GM06990 (cell line): ENCODE measurements around the gene NEU4.

Experiments
- DNase-seq: peaks from one replicate; pipeline ENCODE4 v3.0.0-alpha.2; 2011; ENCODE audit not compliant: insufficient read length; ENCODE audit errors: extremely low read depth
- H3K27me3 ChIP-seq: replicated peaks from 2 replicates; pipeline ENCODE4 v1.6.0; 2011; ENCODE audit warnings: low read length; ENCODE audit not compliant: control insufficient read depth, insufficient read depth
- H3K36me3 ChIP-seq: 2 replicates; pipeline ENCODE4 v1.5.1; 2011; ENCODE audit warnings: low read length; ENCODE audit not compliant: control insufficient read depth, insufficient read depth
- H3K4me3 ChIP-seq: replicated peaks from 2 replicates; pipeline ENCODE4 v1.5.1; 2011; ENCODE audit warnings: low read depth, mild to moderate bottlenecking, control low read depth, low read length
- CTCF ChIP-seq: IDR thresholded peaks from 2 replicates; pipeline ENCODE4 v1.5.1; 2011; ENCODE audit warnings: low read length, control low read depth, mild to moderate bottlenecking, inconsistent platforms; ENCODE audit not compliant: insufficient read depth, poor library complexity, severe bottlenecking

The NEU4 gene

GRCh38 chr2:241811952-241812729 is 3.1 kb downstream of the NEU4 start:
- Histone ChIP-seq H3K27me3 (no peaks in the 10 kb centered on the region; the same call in 1 of the 2 replicates), H3K4me3 (no peak overlapping the region), H3K36me3 (no peaks in the 10 kb centered on the region)
- no peak for TF ChIP-seq CTCF
- no peak for DNase-seq

GRCh38 chr2:241812730-241813643 is 4.0 kb downstream of the NEU4 start:
- Histone ChIP-seq H3K4me3 (no peak overlapping the region), H3K36me3 (no peaks in the 10 kb centered on the region), H3K27me3 (no peaks in the 10 kb centered on the region; the same call in 1 of the 2 replicates)
- TF ChIP-seq CTCF = no peak
- DNase-seq = no peak

- Histone ChIP-seq H3K36me3 (no peaks in the 10 kb centered on the region), H3K27me3 (no peaks in the 10 kb centered on the region; the same call in 1 of the 2 replicates), H3K4me3 (no peak overlapping the region)
- no peak for DNase-seq
- no peak for TF ChIP-seq CTCF
Observed at GRCh38 chr2:241813644-241814392, 4.8 kb downstream of the NEU4 start.

GRCh38 chr2:241814393-241814642 is 5.3 kb downstream of the NEU4 start:
- H3K4me3 ChIP-seq = no peak overlapping the region
- no peaks in the 10 kb centered on the region for H3K27me3 ChIP-seq
- no peak for TF ChIP-seq CTCF
- no peaks in the 10 kb centered on the region for H3K36me3 ChIP-seq
- no peak for DNase-seq

GRCh38 chr2:241814643-241815476 is 5.9 kb downstream of the NEU4 start:
- Histone ChIP-seq H3K4me3 (no peak overlapping the region), H3K27me3 (no peaks in the 10 kb centered on the region), H3K36me3 (no peaks in the 10 kb centered on the region)
- no peak for DNase-seq
- no peak for TF ChIP-seq CTCF
